Parathyroid adenoma (tissue), 2 donors: ENCODE data around the gene HIF1A.
A peak's percentile ranks its signal among the peaks of the same experiment; 100 is the strongest.

ENCODE experiments used
- H2AFZ ChIP-seq: fragments of 300-600 bp; sonication (generic); one replicate; pipeline ENCODE4 v1.7.0; 2017; ENCODE audit warnings: antibody characterized with exemption, mild to moderate bottlenecking
- H3K27ac ChIP-seq: fragments of 300-600 bp; sonication (generic); one replicate; pipeline ENCODE4 v1.7.0; 2017
- H3K27me3 ChIP-seq: fragments of 300-600 bp; sonication (generic); one replicate; pipeline ENCODE4 v1.7.0; 2017; ENCODE audit warnings: low read length; ENCODE audit not compliant: control insufficient read depth, insufficient read depth
- H3K36me3 ChIP-seq: fragments of 300-600 bp; sonication (generic); one replicate; pipeline ENCODE4 v1.7.0; 2017; ENCODE audit warnings: low read length; ENCODE audit not compliant: control insufficient read depth, insufficient read depth
- H3K4me1 ChIP-seq: fragments of 300-600 bp; sonication (generic); one replicate; pipeline ENCODE4 v1.7.0; 2017; ENCODE audit warnings: control low read depth
- H3K4me2 ChIP-seq: fragments of 300-600 bp; sonication (generic); one replicate; pipeline ENCODE4 v1.7.0; 2017; ENCODE audit warnings: low read length
- H3K4me3 ChIP-seq: fragments of 300-600 bp; sonication (generic); one replicate; pipeline ENCODE4 v1.7.0; 2017; ENCODE audit warnings: low read depth, low read length
- H3K79me2 ChIP-seq: fragments of 300-600 bp; sonication (generic); one replicate; pipeline ENCODE4 v1.7.0; 2017; ENCODE audit warnings: control low read depth
- H3K9ac ChIP-seq: fragments of 300-600 bp; sonication (generic); one replicate; pipeline ENCODE4 v1.7.0; 2017; ENCODE audit warnings: mild to moderate bottlenecking
- H3K9me3 ChIP-seq: fragments of 300-600 bp; sonication (generic); one replicate; pipeline ENCODE4 v1.7.0; 2017; ENCODE audit warnings: low read length; ENCODE audit not compliant: control insufficient read depth
- CTCF ChIP-seq: fragments of 300-600 bp; sonication (generic); IDR thresholded peaks from one replicate; pipeline ENCODE4 v1.7.0; 2017; ENCODE audit warnings: antibody characterized with exemption, mild to moderate bottlenecking
- donor health status: primary hyperparathyroidism.

Gene HIF1A

DNA sequence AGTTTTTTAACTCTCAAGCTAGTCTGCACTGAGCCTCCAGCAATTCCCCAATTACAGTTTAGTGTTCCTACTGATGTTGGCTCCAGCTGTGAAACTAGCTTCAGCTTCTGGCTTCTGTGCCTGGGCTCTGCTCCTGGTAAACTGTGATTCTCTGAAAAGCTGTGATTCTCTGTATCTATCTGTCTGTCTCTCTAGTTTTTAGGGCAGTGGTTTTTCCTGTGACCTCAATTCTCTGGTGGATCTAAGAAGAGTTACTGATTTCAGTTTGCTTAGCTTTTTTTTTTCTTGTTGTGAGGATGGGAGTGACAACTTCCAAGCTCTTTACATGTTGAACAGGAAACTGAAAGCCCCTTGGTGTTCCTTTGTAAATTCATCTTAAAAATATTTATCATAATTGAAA lies 3.8 kb upstream of the HIF1A start:
- Histone ChIP-seq H3K9ac (no peak overlapping the region), H3K36me3 (no peaks in the 10 kb centered on the region), H2AFZ (peak overlapping the region; percentile 17), H3K4me1 (no peaks in the 10 kb centered on the region), H3K9me3 (no peaks in the 10 kb centered on the region), H3K27me3 (no peaks in the 10 kb centered on the region), H3K79me2 (peaks cover 6% of the 10 kb centered on the region), H3K4me2 (no peak overlapping the region), H3K27ac (no peak overlapping the region), H3K4me3 (no peak overlapping the region)
- TF ChIP-seq CTCF, result no peak

DNA sequence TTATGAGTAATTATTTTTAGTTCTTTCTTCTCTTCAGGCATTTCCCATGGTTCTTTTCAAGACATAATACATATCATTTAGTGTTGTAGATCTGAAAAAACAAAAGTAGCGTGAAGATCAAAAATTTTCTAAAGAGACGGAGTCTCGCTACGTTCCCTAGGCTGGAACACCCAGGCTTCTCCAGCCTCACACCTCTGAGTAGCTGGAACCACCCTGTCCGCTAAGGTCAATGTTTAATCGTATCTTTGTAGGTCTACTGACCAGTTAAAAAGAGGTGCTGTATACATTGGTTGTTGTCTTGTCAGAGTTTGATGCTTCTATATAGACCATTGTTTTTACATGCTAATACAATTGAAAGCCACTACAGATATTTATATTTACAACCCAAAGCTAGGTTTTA lies 1.3 kb upstream of the HIF1A start:
- H3K36me3 ChIP-seq, result no peaks in the 10 kb centered on the region
- TF ChIP-seq CTCF, result no peak
- H3K27ac ChIP-seq, result no peak overlapping the region
- H3K4me3 ChIP-seq, result no peak overlapping the region
- peaks cover 11% of the 10 kb centered on the region for H3K79me2 ChIP-seq
- no peaks in the 10 kb centered on the region for H3K9me3 ChIP-seq
- no peak overlapping the region for H3K4me2 ChIP-seq
- peak overlapping the region; percentile 49 for H2AFZ ChIP-seq
- H3K27me3 ChIP-seq, result no peaks in the 10 kb centered on the region
- peaks cover 7% of the 10 kb centered on the region for H3K4me1 ChIP-seq
- H3K9ac ChIP-seq, result no peak overlapping the region

DNA sequence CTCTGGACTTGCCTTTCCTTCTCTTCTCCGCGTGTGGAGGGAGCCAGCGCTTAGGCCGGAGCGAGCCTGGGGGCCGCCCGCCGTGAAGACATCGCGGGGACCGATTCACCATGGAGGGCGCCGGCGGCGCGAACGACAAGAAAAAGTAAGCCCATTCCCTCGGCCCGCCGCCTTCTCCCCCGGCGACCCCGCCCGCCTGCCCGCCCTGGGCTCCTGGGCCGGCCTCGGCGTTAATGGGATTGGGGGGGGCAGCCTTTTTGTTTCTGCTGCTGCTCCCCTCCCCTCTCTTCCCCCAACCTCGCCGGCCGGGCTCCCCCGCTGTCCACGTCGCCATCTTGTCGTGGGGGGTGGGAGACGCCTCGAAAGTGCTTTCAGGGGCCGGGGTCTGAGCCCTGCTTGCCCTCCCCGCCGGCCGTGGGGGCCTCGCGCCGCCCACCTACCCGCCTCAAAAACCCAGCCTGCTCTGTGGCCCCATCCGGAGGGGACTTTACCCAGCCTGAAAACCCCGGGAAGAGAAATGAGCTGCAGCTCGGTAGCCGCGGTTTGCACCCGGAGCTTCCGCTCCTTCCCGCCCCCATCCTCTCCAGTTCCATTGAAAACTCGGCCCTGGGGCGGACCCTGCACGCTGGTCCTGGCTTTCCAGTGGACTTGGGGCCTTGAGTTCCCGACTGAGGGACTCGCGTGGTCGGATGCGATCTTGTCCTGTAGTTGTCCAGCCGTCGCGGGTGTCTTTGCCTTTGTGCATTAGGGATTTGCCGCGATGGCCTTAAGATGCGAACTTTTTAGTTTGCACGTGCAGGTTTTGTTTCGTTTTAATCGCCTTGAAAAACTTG lies 598 bp downstream of the HIF1A start:
- peaks cover 7% of the 10 kb centered on the region for H3K4me1 ChIP-seq
- H3K27ac ChIP-seq, result peak overlapping the region; percentile 89
- TF ChIP-seq CTCF, result no peak
- no peaks in the 10 kb centered on the region for H3K9me3 ChIP-seq
- H3K27me3 ChIP-seq, result no peaks in the 10 kb centered on the region
- peak overlapping the region; percentile 84 for H2AFZ ChIP-seq
- peak overlapping the region; percentile 79 for H3K9ac ChIP-seq
- peaks cover 22% of the 10 kb centered on the region for H3K79me2 ChIP-seq
- peak overlapping the region; percentile 79 for H3K4me3 ChIP-seq
- H3K4me2 ChIP-seq, result peak overlapping the region; percentile 89
- no peaks in the 10 kb centered on the region for H3K36me3 ChIP-seq

DNA sequence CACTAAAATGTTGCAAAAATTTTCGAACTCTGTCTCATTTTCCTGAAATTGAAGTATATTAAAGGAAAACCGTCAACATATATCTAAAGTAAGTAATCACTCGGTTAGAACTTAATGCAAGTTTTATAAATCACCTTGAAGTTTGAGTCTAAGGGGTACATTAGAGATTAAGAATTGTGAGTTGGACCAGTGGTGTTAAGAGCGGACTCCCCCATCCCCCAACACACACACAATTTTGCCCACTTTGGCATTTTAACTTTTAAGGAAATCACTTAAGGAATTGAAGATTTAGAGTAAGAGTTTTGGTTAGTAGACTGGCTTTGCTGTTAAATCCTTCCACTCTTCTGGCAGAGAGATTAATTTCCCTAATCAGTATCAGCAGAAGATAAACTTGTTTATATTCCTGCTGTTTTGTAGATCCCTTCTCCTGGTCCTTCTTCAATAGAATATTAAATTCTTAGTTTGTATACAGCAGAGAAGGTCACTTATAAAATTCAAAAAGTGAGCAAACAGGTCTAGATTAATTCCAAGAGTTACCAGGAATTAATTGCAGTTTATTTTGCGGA lies 1.5 kb downstream of the HIF1A start:
- H3K4me3 ChIP-seq, result peak overlapping the region; percentile 79
- H3K27ac ChIP-seq, result no peak overlapping the region
- H3K9ac ChIP-seq, result no peak overlapping the region
- H3K4me2 ChIP-seq, result peak overlapping the region; percentile 89
- H3K36me3 ChIP-seq, result no peaks in the 10 kb centered on the region
- H3K79me2 ChIP-seq, result peaks cover 29% of the 10 kb centered on the region
- H3K9me3 ChIP-seq, result no peaks in the 10 kb centered on the region
- TF ChIP-seq CTCF, result no peak
- H2AFZ ChIP-seq, result no peak overlapping the region
- H3K27me3 ChIP-seq, result no peaks in the 10 kb centered on the region
- H3K4me1 ChIP-seq, result peaks cover 7% of the 10 kb centered on the region
